GM19238 (cell line): Measurements from ENCODE around the gene HTR3B.
"Not testable (repeated sequence)": the region's sequence is repeated elsewhere in the genome, so short reads cannot be mapped to it uniquely, and the experiment has no call there.

ENCODE experiments used
- DNase-seq: peaks from one replicate; pipeline ENCODE4 v3.0.0; 2011; ENCODE audit warnings: low spot score; ENCODE audit not compliant: insufficient read length

Gene HTR3B

GRCh38 chr11:113942256-113942655, 37.7 kb downstream of the HTR3B start:
- no peak for DNase-seq

GRCh38 chr11:113946162-113946561, 41.6 kb downstream of the HTR3B start:
- DNase-seq, result not testable (repeated sequence)

- DNase-seq, result no peak
Observed at GRCh38 chr11:113947994-113948393, 43.4 kb downstream of the HTR3B start.

GRCh38 chr11:113949891-113950290, 45.3 kb downstream of the HTR3B start:
- no peak for DNase-seq

GRCh38 chr11:113951537-113951936, 46.9 kb downstream of the HTR3B start:
- DNase-seq, result no peak

- no peak for DNase-seq
Observed at GRCh38 chr11:113952070-113952469, 47.5 kb downstream of the HTR3B start.

GRCh38 chr11:113952588-113952987, 48.0 kb downstream of the HTR3B start:
- no peak for DNase-seq

GRCh38 chr11:113954235-113954634, 49.6 kb downstream of the HTR3B start:
- no peak for DNase-seq

GRCh38 chr11:113956986-113957385, 52.4 kb downstream of the HTR3B start:
- DNase-seq, result no peak

- DNase-seq, result no peak
Observed at GRCh38 chr11:113960702-113961330, 56.2 kb downstream of the HTR3B start.

- no peak for DNase-seq
Observed at GRCh38 chr11:113967361-113967760, 62.8 kb downstream of the HTR3B start.

- DNase-seq, result no peak
Observed at GRCh38 chr11:113971506-113972195, 67.1 kb downstream of the HTR3B start.

GRCh38 chr11:113974741-113975470, 70.3 kb downstream of the HTR3B start, which contains the start of gene HTR3A:
Gene HTR3A, plus strand, starts transcription at chr11:113975108. Its CDS starts 218 bp downstream, at chr11:113975326.
- DNase-seq, result no peak

- no peak for DNase-seq
Observed at GRCh38 chr11:113977071-113977490, 72.5 kb downstream of the HTR3B start.

- no peak for DNase-seq
Observed at GRCh38 chr11:113977701-113978100, 73.1 kb downstream of the HTR3B start.

- no peak for DNase-seq
Observed at GRCh38 chr11:113979431-113979830, 74.8 kb downstream of the HTR3B start.

GRCh38 chr11:113980785-113981184, 76.2 kb downstream of the HTR3B start:
- no peak for DNase-seq

GRCh38 chr11:113982306-113982705, 77.7 kb downstream of the HTR3B start:
- no peak for DNase-seq

GRCh38 chr11:113984781-113985180, 80.2 kb downstream of the HTR3B start:
- no peak for DNase-seq

- DNase-seq, result no peak
Observed at GRCh38 chr11:113985906-113986305, 81.3 kb downstream of the HTR3B start.

GRCh38 chr11:113986351-113987140, 82.0 kb downstream of the HTR3B start:
- no peak for DNase-seq

GRCh38 chr11:113989381-113989780, 84.8 kb downstream of the HTR3B start:
- no peak for DNase-seq
